ENCODE measurements around the gene HCAR3. TPM values are rescaled to one million over a fixed set of nuclear protein-coding genes. Genes with fewer than 3 reads are reported as not detected.
"Not testable (repeated sequence)": the region's sequence is repeated elsewhere in the genome, so short reads cannot be mapped to it uniquely, and the experiment has no call there.

Gene HCAR3
- total RNA-seq, 2 donors from 2014 or later: 0.50 TPM; not detected in 1

GRCh38 chr12:122732170-122732569 is 15.6 kb upstream of the HCAR3 start:
- H3K27me3 Mint-ChIP-seq: peaks cover 0 to 16% of the 10 kb centered on the region in 2 donors
- DNase-seq (ENCODE audit: low spot score) (no peak), ATAC-seq (no peak)
- H3K36me3 Mint-ChIP-seq: no peaks in the 10 kb centered on the region
- peak overlapping the region; percentile 14 to 22 for H3K27ac Mint-ChIP-seq
- H3K9me3 Mint-ChIP-seq: no peaks in the 10 kb centered on the region
- no peak overlapping the region for H3K4me3 Mint-ChIP-seq
- peaks cover 0 to 4% of the 10 kb centered on the region in 2 donors for H3K4me1 Mint-ChIP-seq (ENCODE audit: low read depth in 2 of 2)

DNA sequence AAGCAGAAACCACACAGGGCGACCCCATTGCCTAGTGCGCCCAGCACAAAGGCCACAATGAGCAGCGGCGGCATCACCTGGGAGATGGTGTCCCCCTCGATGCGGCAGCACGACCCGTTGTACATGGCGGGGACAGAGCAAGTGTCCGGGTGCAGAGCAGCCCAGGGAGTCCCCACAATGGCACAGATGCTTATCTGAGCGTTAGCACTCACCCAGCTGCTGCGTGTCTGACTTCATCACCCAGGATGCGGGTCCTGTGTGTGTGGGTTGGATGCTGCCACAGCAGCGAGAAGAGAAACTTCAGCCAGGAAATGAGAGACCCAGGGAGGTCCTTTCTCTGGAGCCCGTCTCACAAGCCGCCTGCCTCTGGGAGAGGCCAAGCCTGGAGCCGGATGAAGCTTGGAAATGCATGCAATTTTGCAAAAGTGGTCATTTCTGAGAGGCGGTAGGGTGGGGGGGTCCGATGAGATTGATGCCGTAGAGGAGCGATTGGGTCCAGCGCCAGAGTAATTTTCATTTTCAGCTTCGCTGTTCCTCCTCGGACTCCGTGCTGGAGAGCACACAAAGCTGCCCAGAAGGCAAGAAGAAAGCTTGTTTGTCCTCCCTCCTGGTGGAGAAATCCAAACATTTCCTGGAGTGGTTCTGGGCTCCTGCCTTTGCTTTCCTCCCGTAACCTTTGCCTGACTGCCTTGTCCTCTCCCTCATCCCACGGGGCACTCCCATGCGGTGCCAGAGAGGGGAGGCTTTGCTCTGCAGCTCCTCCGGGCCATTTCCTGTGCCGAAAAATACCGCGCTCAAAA is 13.8 kb upstream of the HCAR3 start, which contains the start of gene HCAR1:
Gene HCAR1 (minus strand): TSS at position 630 of the 800 bp plus-strand sequence. CDS start 505 bp downstream, at position 125.
- Mint-ChIP-seq H3K9me3 (no peaks in the 10 kb centered on the region), H3K27ac (no peak within 1 kb of the TSS), H3K27me3 (peaks cover 0 to 16% of the 10 kb centered on the region in 2 donors), H3K4me1 (ENCODE audit: low read depth in 2 of 2) (peaks cover 4 to 7% of the 10 kb centered on the region in 2 donors), H3K4me3 (no peak within 1 kb of the TSS), H3K36me3 (no peaks in the 10 kb centered on the region)
- ATAC-seq (peak; percentile 58 to 73), DNase-seq (ENCODE audit: low spot score) (no peak)

GRCh38 chr12:122729583-122730214 is 13.1 kb upstream of the HCAR3 start:
- H3K4me3 Mint-ChIP-seq: no peak overlapping the region
- H3K27me3 Mint-ChIP-seq: peaks cover 0 to 16% of the 10 kb centered on the region in 2 donors

DNA sequence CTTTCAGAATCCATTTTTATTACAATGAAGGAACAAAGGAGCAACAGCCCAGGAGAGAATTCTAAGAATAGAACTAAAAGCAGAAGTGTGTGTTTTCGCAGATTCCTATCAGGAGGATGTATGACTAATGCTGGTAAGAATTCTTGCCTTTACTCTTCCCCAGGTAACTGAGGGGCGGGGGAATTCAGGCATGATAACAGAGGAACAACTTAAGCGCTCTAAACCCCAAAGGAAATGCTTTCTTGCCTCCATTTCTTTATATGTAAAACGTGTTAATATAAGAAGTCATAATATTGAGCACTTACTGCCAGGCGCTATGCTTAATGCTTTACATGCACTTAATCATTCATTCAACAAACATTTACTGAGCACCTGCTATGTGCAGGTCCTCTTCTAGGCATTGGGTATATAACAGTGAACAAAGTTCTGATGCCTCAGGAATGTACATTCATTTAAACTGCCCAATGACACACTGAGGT is 9.5 kb upstream of the HCAR3 start:
- Mint-ChIP-seq H3K4me3 (no peak overlapping the region), H3K27ac (peak overlapping the region in 1 of 2 donors; percentile 15)
- DNase-seq (ENCODE audit: low spot score): no peak

More at GRCh38 chr12:122729583-122730214, 13.1 kb upstream of the HCAR3 start:
- ATAC-seq: no peak
- Mint-ChIP-seq H3K9me3 (no peaks in the 10 kb centered on the region), H3K4me1 (ENCODE audit: low read depth in 2 of 2) (peaks cover 4 to 7% of the 10 kb centered on the region in 2 donors), H3K27ac (no peak overlapping the region), H3K36me3 (no peaks in the 10 kb centered on the region)
- no peak for DNase-seq (ENCODE audit: low spot score)

DNA sequence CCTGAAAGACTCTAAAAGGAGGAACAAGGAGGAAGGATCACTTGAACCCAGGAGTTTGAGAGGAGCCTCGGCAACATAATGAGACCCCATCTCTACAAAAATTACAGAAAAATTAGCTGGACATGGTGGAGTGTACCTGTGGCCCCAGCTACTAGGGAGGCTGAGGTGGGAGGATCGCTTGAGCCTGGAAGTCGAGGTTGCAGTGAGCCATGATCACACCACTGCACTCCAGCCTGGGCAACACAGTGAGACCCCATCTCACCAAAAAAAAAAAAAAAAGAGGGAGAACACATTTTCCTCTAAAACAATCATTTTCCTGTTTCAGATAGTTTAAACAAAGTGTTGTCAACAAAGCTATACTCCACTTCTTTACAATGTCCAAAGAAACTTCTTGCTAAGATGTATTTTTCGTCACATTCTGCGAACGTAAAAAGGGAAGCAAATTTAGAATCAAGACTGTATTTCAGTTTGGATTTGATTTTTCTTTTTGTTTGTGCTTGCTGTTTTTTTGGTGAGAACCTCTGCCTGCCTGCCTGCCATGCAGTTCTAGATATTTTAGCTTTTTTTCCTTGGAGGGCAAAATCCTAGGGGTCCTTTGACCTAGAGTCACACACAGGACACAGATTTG is 9.0 kb upstream of the HCAR3 start:
- Mint-ChIP-seq H3K27me3 (peaks cover 6 to 12% of the 10 kb centered on the region in 2 donors), H3K4me3 (no peak overlapping the region), H3K27ac (peak overlapping the region in 1 of 2 donors; percentile 15), H3K9me3 (no peaks in the 10 kb centered on the region), H3K36me3 (no peaks in the 10 kb centered on the region), H3K4me1 (ENCODE audit: low read depth in 2 of 2) (peaks cover 0 to 17% of the 10 kb centered on the region in 2 donors)
- DNase-seq (ENCODE audit: low spot score): no peak
- ATAC-seq: no peak

More for the DNA sequence above, 9.5 kb upstream of the HCAR3 start:
- Mint-ChIP-seq H3K4me1 (ENCODE audit: low read depth in 2 of 2) (peaks cover 0 to 14% of the 10 kb centered on the region in 2 donors), H3K36me3 (no peaks in the 10 kb centered on the region), H3K9me3 (no peaks in the 10 kb centered on the region), H3K27me3 (peaks cover 6 to 12% of the 10 kb centered on the region in 2 donors)
- no peak for ATAC-seq

- Mint-ChIP-seq H3K27me3 (peaks cover 6 to 9% of the 10 kb centered on the region in 2 donors), H3K4me3 (no peak overlapping the region), H3K27ac (no peak overlapping the region), H3K4me1 (ENCODE audit: low read depth in 2 of 2) (peaks cover 0 to 17% of the 10 kb centered on the region in 2 donors), H3K9me3 (no peaks in the 10 kb centered on the region), H3K36me3 (no peaks in the 10 kb centered on the region)
- no peak for DNase-seq (ENCODE audit: low spot score)
- ATAC-seq: no peak
Observed at GRCh38 chr12:122724641-122725243, 8.1 kb upstream of the HCAR3 start.

DNA sequence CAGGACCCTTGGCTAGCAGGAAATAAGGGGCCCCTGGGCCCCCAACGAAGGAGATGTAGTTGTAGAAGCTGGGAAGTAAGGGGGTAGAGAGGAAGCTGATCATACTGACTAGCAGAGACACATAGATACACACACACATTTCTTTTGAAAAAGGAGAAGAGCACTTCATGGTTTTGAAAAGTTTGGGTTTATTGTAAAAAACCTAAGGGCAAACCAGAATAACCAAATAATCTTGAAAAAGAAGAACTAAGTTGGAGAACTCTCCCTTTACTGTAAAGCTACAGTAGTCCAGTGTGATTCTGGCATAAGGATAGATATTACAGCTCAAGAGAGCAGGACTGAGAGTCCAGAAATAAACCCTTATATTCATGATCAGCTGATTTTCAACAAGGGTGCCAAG is 5.8 kb upstream of the HCAR3 start:
- DNase-seq (ENCODE audit: low spot score): no peak
- Mint-ChIP-seq H3K36me3 (no peaks in the 10 kb centered on the region), H3K27ac (no peak overlapping the region), H3K9me3 (no peaks in the 10 kb centered on the region), H3K4me3 (no peak overlapping the region), H3K27me3 (peaks cover 4 to 6% of the 10 kb centered on the region in 2 donors), H3K4me1 (ENCODE audit: low read depth in 2 of 2) (peaks cover 0 to 17% of the 10 kb centered on the region in 2 donors)
- no peak for ATAC-seq

DNA sequence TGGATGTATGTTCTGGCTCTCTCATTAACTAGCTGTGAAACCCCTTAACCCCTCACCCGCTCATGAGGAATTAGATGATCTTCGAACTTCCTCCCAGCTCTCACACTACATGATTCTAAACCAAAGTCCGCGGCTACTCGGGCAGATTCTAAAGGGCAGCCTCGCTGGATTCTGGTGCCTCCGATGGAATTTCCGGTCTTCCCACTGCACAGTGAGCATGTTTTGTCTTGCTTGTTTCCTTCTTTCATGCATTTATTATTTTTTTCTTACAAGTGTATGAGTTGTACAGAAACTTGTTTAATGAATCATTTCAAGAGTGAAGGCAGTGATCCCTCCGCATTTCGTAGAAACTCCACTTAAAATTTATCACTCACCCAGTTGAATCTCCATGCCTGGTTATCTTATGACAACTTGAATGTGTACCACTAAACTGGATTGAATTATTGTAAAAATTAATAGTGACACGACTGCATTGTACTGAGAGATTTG is 4.5 kb upstream of the HCAR3 start:
- Mint-ChIP-seq H3K4me3 (peak overlapping the region; percentile 51), H3K36me3 (no peaks in the 10 kb centered on the region)

GRCh38 chr12:122715211-122715610 is 1.4 kb downstream of the HCAR3 start:
- not testable (repeated sequence) for H3K36me3 Mint-ChIP-seq; ATAC-seq; H3K27me3 Mint-ChIP-seq; H3K9me3 Mint-ChIP-seq; H3K4me1 Mint-ChIP-seq (ENCODE audit: low read depth in 2 of 2); H3K4me3 Mint-ChIP-seq; DNase-seq (ENCODE audit: low spot score); H3K27ac Mint-ChIP-seq

More for the DNA sequence above, 4.5 kb upstream of the HCAR3 start:
- ATAC-seq: peak in 1 of 2 donors; percentile 15
- Mint-ChIP-seq H3K9me3 (no peaks in the 10 kb centered on the region), H3K27ac (no peak overlapping the region), H3K27me3 (peaks cover 4 to 6% of the 10 kb centered on the region in 2 donors), H3K4me1 (ENCODE audit: low read depth in 2 of 2) (peaks cover 0 to 15% of the 10 kb centered on the region in 2 donors)
- DNase-seq (ENCODE audit: low spot score): no peak

DNA sequence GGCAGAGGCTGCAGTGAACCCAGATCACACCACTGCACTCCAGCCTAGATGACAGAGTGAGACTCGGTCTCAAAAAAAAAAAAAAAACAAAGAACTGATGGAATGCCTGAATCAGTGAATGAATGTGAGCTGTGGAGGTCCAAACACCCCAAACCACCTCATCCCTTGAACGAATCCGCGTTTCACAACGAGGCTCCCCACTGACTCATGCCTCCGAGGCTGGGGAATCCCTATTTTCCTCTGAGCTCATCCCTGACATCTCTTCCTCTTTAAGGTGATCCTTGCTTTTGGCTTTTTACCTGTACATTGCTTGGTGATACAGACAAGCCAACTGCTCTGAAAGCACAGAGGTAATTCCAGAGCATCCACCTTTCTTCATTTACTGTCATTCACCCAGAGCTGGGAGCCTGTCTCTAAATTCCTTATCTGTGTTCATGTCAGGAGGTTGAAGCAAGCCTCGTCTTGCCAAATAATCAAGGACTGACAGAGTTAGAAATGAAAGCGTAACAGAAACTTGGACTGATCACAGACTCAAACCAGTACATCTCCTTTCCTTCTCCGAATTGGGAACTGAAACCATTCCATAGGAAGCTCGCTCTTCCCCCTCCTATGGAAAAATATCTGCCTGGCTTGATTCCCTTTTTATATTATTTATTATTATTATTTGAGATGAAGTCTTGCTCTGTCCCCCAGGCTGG is 3.0 kb downstream of the HCAR3 start:
- not testable (repeated sequence) for H3K9me3 Mint-ChIP-seq; H3K4me1 Mint-ChIP-seq (ENCODE audit: low read depth in 2 of 2); ATAC-seq; H3K27me3 Mint-ChIP-seq; H3K27ac Mint-ChIP-seq; DNase-seq (ENCODE audit: low spot score); H3K4me3 Mint-ChIP-seq; H3K36me3 Mint-ChIP-seq

GRCh38 chr12:122711266-122711665 is 5.3 kb downstream of the HCAR3 start:
- H3K4me1 Mint-ChIP-seq (ENCODE audit: low read depth in 2 of 2); H3K27ac Mint-ChIP-seq; H3K9me3 Mint-ChIP-seq; DNase-seq (ENCODE audit: low spot score); H3K27me3 Mint-ChIP-seq; H3K4me3 Mint-ChIP-seq; H3K36me3 Mint-ChIP-seq; ATAC-seq: not testable (repeated sequence)

- not testable (repeated sequence) for H3K36me3 Mint-ChIP-seq; H3K4me3 Mint-ChIP-seq; H3K4me1 Mint-ChIP-seq (ENCODE audit: low read depth in 2 of 2); H3K27ac Mint-ChIP-seq; H3K9me3 Mint-ChIP-seq; ATAC-seq; DNase-seq (ENCODE audit: low spot score); H3K27me3 Mint-ChIP-seq
Observed at GRCh38 chr12:122710341-122710740, 6.3 kb downstream of the HCAR3 start.

GRCh38 chr12:122709287-122709686 is 7.3 kb downstream of the HCAR3 start:
- not testable (repeated sequence) for H3K36me3 Mint-ChIP-seq; DNase-seq (ENCODE audit: low spot score); H3K27ac Mint-ChIP-seq; H3K4me1 Mint-ChIP-seq (ENCODE audit: low read depth in 2 of 2); H3K27me3 Mint-ChIP-seq; H3K4me3 Mint-ChIP-seq; H3K9me3 Mint-ChIP-seq; ATAC-seq

Measured in natural killer cell treated with Interleukin-12 subunit alpha and Interleukin-12 subunit beta and Interleukin-15 and Interleukin-18, amount 100 ng/mL, for 72 hours (primary cell).